H1 (cell line): ENCODE results near the gene TNS4. TPM values are rescaled to one million over a fixed set of nuclear protein-coding genes. Genes with fewer than 3 reads are reported as not detected.

Experiments
- ASH2L ChIP-seq: fragments of 200-600, 300-600 bp; sonication (generic); IDR thresholded peaks from one replicate; pipeline ENCODE4 v1.7.1; 2017; ENCODE audit warnings: low read length
- BCL11A ChIP-seq, 2 experiments: IDR thresholded peaks; one replicate each; pipeline ENCODE4 v1.6.1; 2011; ENCODE audit warnings: low read depth in 2 of 2, low read length in 2 of 2, mild to moderate bottlenecking in 2 of 2
- BRCA1 ChIP-seq: IDR thresholded peaks from 2 replicates; pipeline ENCODE4 v1.6.1; 2012; ENCODE audit warnings: low read depth, low read length, improper control_type of control experiment
- CBX5 ChIP-seq: fragments of 300-800, 300-1000 bp; sonication (generic); IDR thresholded peaks from 2 replicates; pipeline ENCODE4 v1.7.1; 2016; ENCODE audit warnings: antibody characterized with exemption, low read length, low read depth
- CBX8 ChIP-seq: fragments of 300-800, 300-1000 bp; sonication (generic); IDR thresholded peaks from 2 replicates; pipeline ENCODE4 v1.7.1; 2016; ENCODE audit warnings: low read depth, low read length, borderline replicate concordance
- CHD1 ChIP-seq: IDR thresholded peaks from 2 replicates; pipeline ENCODE4 v1.6.1; 2012; ENCODE audit warnings: low read depth, low read length, improper control_type of control experiment
- CHD7 ChIP-seq: fragments of 300-600 bp; sonication (generic); IDR thresholded peaks from 2 replicates; pipeline ENCODE4 v1.7.1; 2012; ENCODE audit warnings: low read length, moderate library complexity, mild to moderate bottlenecking, inconsistent platforms; ENCODE audit not compliant: insufficient replicate concordance
- EP300 ChIP-seq, 2 experiments: IDR thresholded peaks; 1 replicate in 1 of 2; 2 replicates in 1 of 2; pipeline ENCODE4 v1.6.1; 2011 to 2012; ENCODE audit warnings: low read depth in 2 of 2, low read length in 2 of 2, mild to moderate bottlenecking in 2 of 2, borderline replicate concordance in 1 of 2, inconsistent platforms in 1 of 2, moderate library complexity in 1 of 2
- EZH2 ChIP-seq: fragments of 200-600 bp; sonication (generic); IDR thresholded peaks from 2 replicates; pipeline ENCODE4 v1.7.1; 2012; ENCODE audit warnings: low read depth, mild to moderate bottlenecking, moderate library complexity, low read length, inconsistent platforms; ENCODE audit not compliant: severe bottlenecking
- GTF2F1 ChIP-seq: IDR thresholded peaks from 2 replicates; pipeline ENCODE4 v1.6.1; 2012; ENCODE audit warnings: low read depth, low read length, improper control_type of control experiment, borderline replicate concordance
- KDM1A ChIP-seq: fragments of 200-600, 300-600 bp; sonication (generic); IDR thresholded peaks from 2 replicates; pipeline ENCODE4 v1.7.1; 2016; ENCODE audit warnings: mild to moderate bottlenecking, low read length, borderline replicate concordance
- MAFK ChIP-seq: IDR thresholded peaks from 2 replicates; pipeline ENCODE4 v1.6.1; 2012; ENCODE audit warnings: low read depth, mild to moderate bottlenecking, improper control_type of control experiment, low read length
- polyA plus RNA-seq, 7 experiments: library from polyadenylated mRNA; depleted of rRNA in 3 of 7; stranded (reverse) in 5 of 7; unstranded in 2 of 7; fragments of >200 nt in 5 of 7; fragments of 200-250 nt in 2 of 7; gene quantifications; 1 replicate in 5 of 7; 2 replicates in 1 of 7; 4 replicates in 1 of 7; pipeline versions ENCODE4 v1.2.1 to v1.2.3, GENCODE V29; 2011 to 2013; ENCODE audit warnings: missing spikeins in 2 of 7, mixed read lengths in 2 of 7
- total RNA-seq: library from RNA; stranded (reverse); fragmentation: NEBNext Ultra II Directional; extraction: Animal tissue kit (Norgen Biotek cat#: 25700); gene quantifications from 2 replicates; pipeline ENCODE4 v1.2.1, GENCODE V29; 2021

The TNS4 gene
- total and polyA plus RNA-seq, 2 of the 8 experiments (the other 6 are each of a cell fraction or from before 2014, with no cell fraction given) = 0.20 to 0.21 TPM

GRCh38 chr17:40447148-40447644 is 54.2 kb downstream of the TNS4 start (continued):
- TF ChIP-seq CHD7 (no peak), CBX5 (no peak), CBX8 (no peak), KDM1A (no peak), BCL11A (IDR thresholded peaks at IDR 0.05; ENCODE audit: low read depth in 2 of 2, low read length in 2 of 2) (no peak), BRCA1 (no peak), CHD1 (no peak), MAFK (no peak), EZH2 (no peak), EP300 (IDR thresholded peaks at IDR 0.05; ENCODE audit: borderline replicate concordance in 1 of 2, low read depth in 2 of 2, low read length in 2 of 2) (no peak), ASH2L (no peak), GTF2F1 (no peak)
